HG02610 (cell line): ENCODE data around the gene LGALS7B.
"Not testable (repeated sequence)": the region's sequence is repeated elsewhere in the genome, so short reads cannot be mapped to it uniquely, and the experiment has no call there.

Experiments
- ATAC-seq: cut with Tn5 transposase; IDR thresholded peaks from one replicate; pipeline ENCODE4 v1.9.1; 2021; ENCODE audit warnings: mild to moderate bottlenecking, moderate library complexity; ENCODE audit not compliant: unreplicated experiment

Gene LGALS7B

GRCh38 chr19:38788478-38789243 is at the start of gene LGALS7B:
Gene LGALS7B (plus strand): TSS chr19:38789200. CDS start chr19:38789227, 27 bp downstream.
- ATAC-seq = no peak

DNA sequence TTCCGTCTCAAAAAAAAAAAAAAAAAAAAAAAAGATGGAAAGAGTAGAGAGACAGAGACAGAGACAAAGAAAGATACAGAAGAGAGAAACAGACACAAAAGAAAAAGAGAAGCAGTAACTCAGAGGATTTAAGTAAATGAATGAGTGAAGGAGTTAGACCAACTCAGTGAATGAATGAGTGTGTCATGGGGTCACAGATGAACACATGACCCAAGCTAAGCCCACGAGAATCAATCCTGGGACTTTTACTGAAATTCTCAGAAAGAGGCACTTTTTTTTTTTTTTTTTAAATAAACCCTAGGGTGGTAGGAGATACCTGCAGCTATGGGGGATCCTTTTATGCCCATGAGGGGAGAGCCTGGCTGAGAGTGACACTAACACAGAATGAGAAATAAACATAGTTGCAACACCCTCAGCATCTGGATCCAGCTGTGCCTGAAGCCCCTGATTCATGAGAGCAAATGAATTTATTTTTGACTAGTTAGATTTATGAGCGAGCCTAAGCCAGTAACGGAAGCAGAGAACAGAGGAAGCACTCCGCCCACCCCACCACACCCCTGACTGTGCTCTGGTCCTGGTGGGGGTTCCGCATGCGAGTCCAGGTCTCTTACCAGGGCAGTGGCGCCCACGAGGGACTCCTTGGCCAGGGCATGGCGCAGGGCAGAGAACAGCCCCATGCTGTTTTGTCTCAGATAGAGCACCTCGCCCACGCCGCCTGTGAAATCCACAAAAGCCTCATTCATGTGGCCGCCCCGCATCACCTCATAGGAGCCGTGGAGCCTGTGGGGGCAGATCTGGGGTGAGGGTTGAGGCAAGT is 49.4 kb upstream of the LGALS7B start:
- ATAC-seq = no peak

DNA sequence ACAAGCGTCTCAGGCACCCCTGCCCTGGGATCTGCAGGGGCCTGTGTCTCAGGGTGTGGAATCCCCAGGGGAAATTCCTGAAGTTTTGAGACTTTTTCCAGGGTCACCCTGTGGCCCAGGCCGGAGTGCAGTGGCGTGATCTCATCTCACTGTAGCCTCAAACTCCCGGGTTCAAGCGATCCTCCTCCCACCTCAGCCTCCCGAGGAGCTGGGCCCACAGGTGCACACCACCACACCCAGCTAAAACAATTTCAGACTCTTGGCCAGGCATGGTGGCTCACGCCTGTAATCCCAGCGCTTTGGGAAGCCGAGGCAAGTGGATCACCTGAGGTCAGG is 48.8 kb upstream of the LGALS7B start:
- no peak for ATAC-seq

GRCh38 chr19:38740932-38741331 is 48.1 kb upstream of the LGALS7B start:
- no peak for ATAC-seq

DNA sequence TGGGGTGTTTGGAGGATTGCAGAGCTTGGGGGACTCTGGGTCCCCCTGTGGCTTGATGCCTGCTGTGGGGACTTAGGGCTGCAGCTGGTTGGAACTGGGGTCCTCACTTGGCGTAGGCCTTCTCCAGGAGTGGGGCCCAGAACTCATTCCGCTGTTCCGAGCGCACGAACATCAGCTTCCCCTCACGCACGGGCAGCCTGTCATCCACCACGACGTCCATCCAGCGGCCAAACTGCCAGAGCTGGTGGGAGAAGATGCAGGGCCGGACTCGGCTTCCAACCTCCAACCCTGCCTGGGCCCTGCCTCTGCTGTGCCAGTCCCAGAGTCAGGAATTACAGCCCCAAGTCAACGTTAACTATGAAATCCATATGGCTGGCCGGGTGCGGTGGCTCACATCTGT is 47.3 kb upstream of the LGALS7B start:
- ATAC-seq = no peak

- ATAC-seq = no peak
These were observed 46.7 kb upstream of the LGALS7B start for GRCh38 chr19:38742296-38742695.

DNA sequence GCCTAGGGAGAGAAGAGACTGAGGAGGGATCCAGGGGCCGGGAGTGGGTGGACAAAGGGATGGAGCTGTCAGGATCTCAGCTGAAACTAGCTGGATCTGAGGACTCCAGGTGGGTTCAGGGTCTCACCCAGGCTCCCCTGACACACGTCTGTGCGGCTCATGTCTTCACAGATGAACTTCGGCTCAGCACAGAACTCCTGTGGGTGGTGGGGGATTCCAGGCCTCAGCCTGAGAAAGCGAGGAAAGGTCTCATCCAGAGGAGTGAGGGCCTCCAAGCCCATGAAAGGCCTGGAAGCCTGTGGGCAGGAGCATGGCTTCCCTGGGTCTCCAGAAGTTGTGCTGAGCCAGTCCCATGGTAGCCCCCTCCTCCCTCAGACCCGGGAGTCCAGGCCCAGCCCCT is 46.1 kb upstream of the LGALS7B start:
- ATAC-seq = no peak

- ATAC-seq = no peak
These were observed 45.4 kb upstream of the LGALS7B start for GRCh38 chr19:38743394-38744297.

DNA sequence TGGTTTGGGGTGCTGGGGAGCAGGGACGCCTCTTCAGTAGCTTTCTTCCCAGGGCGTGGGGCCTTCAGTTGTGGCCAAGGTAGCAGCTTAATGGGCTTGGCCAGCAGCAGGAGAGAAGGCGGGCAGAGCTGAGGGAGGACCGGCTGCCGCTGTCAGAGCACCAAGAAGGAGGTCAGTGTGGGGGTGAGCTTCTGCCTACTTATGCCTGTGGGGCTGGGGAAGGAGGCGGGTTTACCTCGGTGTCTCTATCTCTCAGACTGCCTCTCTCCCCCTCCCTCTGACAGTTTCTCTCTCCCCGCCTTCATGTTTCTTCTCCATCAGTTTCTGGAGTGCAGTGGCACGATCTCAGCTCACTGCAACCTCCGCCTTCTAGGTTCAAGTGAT is 44.7 kb upstream of the LGALS7B start, which contains the start of gene CAPN12:
Gene CAPN12 (minus strand): TSS at position 177 of the 384 bp plus-strand sequence. CDS start 309 bp downstream, outside the sequence.
- no peak for ATAC-seq

DNA sequence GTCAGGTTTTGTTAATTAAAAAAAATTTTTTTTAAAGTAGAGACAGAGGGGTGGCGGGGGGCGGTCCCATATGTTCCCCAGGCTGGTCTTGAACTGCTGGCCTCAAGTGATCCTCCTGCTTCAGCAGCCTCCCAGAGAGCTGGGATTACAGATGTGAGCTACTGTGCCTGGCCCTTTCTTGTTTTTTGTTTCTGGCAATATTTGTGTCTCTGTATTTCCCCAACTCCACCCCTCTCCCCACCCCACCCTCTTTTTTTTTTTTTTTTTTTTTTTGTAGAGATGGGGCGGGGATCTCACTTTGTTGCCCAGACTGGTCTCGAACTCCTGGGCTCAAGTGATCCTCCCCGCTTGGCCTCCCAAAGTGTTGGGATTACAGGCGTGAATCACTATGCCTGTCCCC is 44.1 kb upstream of the LGALS7B start:
- no peak for ATAC-seq

GRCh38 chr19:38745316-38745715 is 43.7 kb upstream of the LGALS7B start:
- ATAC-seq = no peak

- not testable (repeated sequence) for ATAC-seq
These were observed 35.2 kb upstream of the LGALS7B start for GRCh38 chr19:38753783-38754182.

DNA sequence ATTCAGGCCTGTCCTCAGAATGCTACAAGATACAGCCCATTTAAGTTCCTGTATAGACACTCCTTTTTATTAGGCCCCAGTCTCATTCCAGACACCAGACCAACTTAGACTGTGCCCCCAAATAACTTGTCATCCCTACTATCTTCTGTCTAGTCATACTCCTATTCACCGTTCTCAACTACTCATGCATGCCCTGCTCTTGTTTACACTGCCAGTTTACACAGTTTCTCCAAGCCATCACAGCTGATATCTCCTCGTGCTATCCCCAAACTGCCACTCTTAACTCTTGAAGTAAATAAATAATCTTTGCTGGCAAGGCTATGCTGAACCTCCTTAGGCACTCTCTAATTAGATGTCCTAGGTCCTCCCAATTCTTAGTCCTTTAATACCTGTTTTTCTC is 34.8 kb upstream of the LGALS7B start:
- not testable (repeated sequence) for ATAC-seq

GRCh38 chr19:38759590-38760003 is 29.4 kb upstream of the LGALS7B start:
- ATAC-seq = no peak

DNA sequence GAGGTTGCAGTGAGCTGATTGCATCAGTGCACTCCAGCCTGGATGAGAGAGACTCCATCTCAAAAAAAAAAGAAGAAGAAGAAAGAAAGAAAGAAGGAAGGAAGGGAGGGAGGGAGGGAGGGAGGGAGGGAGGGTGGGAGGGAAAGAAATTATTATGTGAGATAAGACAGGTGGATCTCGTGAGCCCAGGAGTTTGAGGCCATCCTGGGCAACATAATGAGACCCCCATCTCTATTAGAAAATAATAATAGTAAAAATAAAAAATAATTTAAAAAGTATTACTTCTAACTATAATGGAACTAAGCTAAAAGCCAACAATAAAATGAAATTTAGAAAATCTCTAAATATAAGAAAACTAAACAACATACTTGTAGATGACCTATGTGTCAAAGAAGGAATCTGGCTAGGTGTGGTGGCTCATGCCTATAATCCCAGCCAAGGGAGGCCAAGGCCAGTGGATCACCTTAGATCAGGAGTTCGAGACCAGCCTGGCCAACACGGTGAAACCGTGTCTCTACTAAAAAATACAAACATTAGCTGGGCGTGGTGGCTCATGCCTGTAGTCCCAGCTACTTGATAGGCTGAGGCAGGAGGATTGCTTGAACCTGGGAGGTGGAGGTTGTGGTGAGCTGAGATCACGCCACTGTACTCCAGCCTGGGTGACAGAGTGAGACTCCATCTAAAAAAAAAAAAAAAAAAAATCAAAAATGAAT is 28.0 kb upstream of the LGALS7B start:
- not testable (repeated sequence) for ATAC-seq

DNA sequence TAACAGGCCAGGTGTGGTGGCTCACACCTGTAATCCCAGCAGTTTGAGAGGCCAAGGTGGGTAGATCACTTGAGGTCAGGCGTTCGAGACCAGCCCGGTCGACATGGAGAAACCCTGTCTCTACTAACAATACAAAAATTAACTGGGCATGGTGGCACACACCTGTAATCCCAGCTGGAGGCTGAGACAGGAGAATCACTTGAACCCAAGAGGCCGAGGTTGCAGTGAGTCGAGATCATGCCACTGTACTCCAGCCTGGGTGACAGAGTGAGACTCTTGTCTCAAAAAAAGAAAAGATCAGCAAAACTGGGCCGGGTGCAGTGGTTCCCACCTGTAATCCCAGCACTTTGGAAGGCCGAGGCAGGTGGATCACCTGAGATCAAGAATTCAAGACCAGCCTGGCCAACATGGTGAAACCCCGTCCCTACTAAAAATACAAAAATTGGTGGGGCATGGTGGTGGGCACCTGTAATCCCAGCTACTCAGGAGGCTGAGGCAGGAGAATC is 27.1 kb upstream of the LGALS7B start:
- not testable (repeated sequence) for ATAC-seq

DNA sequence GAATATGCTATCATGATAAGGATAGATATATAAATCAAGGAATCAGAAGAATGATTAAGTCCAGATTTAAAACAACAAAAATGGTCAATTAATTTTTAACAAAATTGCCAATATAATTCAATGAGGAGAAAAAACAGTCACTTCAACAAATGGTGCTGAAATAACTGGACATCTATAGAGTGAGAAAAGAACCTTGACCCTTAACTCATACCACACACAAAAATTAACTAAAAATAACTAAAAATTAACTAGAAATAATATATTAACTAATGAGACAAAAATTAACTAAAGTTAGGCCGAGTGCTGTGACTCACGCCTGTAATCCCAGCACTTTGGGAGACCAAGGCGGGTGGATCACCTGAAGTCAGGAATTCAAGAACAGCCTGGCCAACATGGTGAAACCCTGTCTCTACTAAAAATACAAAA is 25.2 kb upstream of the LGALS7B start:
- no peak for ATAC-seq

DNA sequence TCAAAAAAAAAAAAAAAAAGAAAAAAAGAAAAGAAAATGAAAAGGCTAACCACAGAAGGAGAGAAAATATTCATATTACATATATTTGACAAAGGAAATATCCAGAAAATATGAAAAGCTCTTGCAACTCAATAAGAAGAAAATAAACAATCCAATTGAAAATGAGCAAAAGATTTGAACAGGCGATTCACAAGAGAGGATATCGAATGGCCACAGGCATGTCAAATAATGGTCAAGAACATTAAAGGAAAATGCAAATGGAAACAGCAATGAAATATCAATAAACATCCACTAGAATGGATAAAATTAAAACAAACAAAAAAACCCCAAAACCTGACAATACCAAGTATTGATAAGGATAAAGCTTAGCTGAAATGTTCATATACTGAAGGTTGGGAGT is 23.8 kb upstream of the LGALS7B start:
- ATAC-seq = no peak

GRCh38 chr19:38766276-38767047 is 22.5 kb upstream of the LGALS7B start:
- no peak for ATAC-seq
